Natural killer cell treated with Interleukin-12 subunit alpha and Interleukin-12 subunit beta and Interleukin-15 and Interleukin-18, amount 100 ng/mL, for 72 hours (primary cell): ENCODE data around the gene PSMD13. TPM values are rescaled to one million over a fixed set of nuclear protein-coding genes. Genes with fewer than 3 reads are reported as not detected.
"Not testable (repeated sequence)": the region's sequence is repeated elsewhere in the genome, so short reads cannot be mapped to it uniquely, and the experiment has no call there.

Experiments used
- ATAC-seq, 2 donors: fragments of 150-1000 bp; cut with Tn5 transposase in 1 of 2; sonication (Bioruptor Pico), chemical (Tn5 transposase) in 1 of 2; 2 replicates each; pipeline ENCODE4 v1.10.0; 2021
- DNase-seq: peaks from one replicate; pipeline ENCODE4 v3.0.0; 2022; ENCODE audit warnings: low spot score
- H3K27ac Mint-ChIP-seq, 2 donors: 1 replicate in 1 of 2; 2 replicates in 1 of 2; pipeline ENCODE4 v1.8.0; 2022; ENCODE audit warnings: mixed read lengths in 2 of 2, mild to moderate bottlenecking in 1 of 2, moderate library complexity in 1 of 2
- H3K27me3 Mint-ChIP-seq, 2 donors: 1 replicate in 1 of 2; 2 replicates in 1 of 2; pipeline ENCODE4 v1.8.0; 2022; ENCODE audit warnings: mixed read lengths in 2 of 2
- H3K36me3 Mint-ChIP-seq: one replicate; pipeline ENCODE4 v1.8.0; 2022; ENCODE audit warnings: mixed read lengths
- H3K4me1 Mint-ChIP-seq, 2 donors: 1 replicate in 1 of 2; 2 replicates in 1 of 2; pipeline ENCODE4 v1.8.0; 2022; ENCODE audit warnings: low read depth in 2 of 2, mixed read lengths in 2 of 2, mild to moderate bottlenecking in 1 of 2
- H3K4me3 Mint-ChIP-seq: one replicate; pipeline ENCODE4 v1.8.0; 2022; ENCODE audit warnings: mixed read lengths
- H3K9me3 Mint-ChIP-seq: 2 replicates; pipeline ENCODE4 v1.8.0; 2022; ENCODE audit warnings: mixed read lengths
- total RNA-seq, 2 donors: library from RNA; stranded (reverse); gene quantifications; one replicate each; pipeline ENCODE4 v1.2.3, GENCODE V29; 2022

The PSMD13 gene
- total RNA-seq, 2 donors from 2014 or later: 204 to 263 TPM

- Mint-ChIP-seq H3K9me3 (no peaks in the 10 kb centered on the region), H3K4me1 (peaks cover 0 to 3% of the 10 kb centered on the region in 2 donors), H3K36me3 (peaks cover 5% of the 10 kb centered on the region), H3K27me3 (no peaks in the 10 kb centered on the region), H3K27ac (no peak overlapping the region), H3K4me3 (no peak overlapping the region)
- DNase-seq: no peak
- ATAC-seq: no peak
Measured at GRCh38 chr11:255176-255575, 18.4 kb downstream of the PSMD13 start.

DNA sequence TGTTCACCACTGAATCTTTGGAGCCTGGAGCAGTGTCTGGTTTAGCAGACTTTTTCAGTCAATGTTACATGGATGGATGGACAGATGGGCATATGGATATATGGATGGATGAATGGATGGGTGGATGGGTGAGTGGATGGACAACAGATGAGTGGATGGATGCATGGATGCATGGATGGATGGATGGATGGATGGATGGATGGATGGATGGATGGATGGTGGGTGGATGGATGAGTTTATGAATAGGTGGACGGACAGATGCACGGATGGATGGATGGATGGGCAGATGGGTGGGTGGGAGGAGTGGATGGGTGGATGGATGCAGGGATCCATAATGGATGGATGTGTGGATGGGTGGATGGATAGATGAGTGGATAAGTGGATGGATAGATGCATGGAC is 19.0 kb downstream of the PSMD13 start:
- ATAC-seq (no peak), DNase-seq (no peak)
- Mint-ChIP-seq H3K4me1 (peaks cover 0 to 3% of the 10 kb centered on the region in 2 donors), H3K27ac (no peak overlapping the region), H3K36me3 (peaks cover 5% of the 10 kb centered on the region), H3K4me3 (no peak overlapping the region), H3K9me3 (no peaks in the 10 kb centered on the region), H3K27me3 (no peaks in the 10 kb centered on the region)

DNA sequence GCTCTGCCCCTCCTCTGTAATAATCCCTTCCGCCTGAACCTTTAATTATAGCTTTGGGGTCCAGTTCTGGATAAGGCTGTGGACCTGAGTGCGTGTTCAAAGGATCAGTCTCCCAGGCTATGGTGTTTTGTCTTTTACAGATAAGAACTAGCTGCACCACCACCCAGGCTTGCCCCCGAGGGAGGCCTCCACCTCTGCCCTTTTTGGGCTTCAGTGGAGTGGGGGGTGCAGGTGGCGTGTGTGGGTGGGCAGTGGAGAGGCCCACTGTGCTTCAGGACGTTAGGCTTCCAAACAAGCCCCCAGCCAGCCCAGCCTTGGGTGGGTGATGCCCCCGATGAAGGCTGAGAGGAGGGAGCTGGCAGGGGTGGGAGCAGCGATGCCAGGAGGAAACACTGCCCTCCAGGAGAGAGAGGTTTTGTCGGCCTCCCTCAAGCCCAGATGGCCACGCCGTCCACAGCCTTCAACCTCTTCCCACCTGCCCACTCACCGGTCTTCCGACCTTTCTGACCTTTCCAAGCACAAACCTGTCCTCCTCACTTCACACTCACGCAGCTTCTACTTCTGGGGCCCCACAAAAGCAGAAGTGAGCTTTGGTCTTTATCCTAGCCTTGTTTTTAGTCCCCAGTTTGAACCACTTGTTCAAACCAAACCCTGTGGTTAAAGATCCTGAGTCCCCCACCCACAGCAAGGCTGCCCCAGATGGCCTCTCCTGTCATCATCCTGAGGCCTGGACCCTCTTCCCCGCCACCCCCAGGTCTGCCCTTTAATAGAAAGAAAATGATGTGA is 20.4 kb downstream of the PSMD13 start:
- DNase-seq (no peak), ATAC-seq (no peak)
- no peak overlapping the region for H3K27ac Mint-ChIP-seq
- H3K36me3 Mint-ChIP-seq: no peaks in the 10 kb centered on the region
- no peak overlapping the region for H3K4me3 Mint-ChIP-seq
- no peaks in the 10 kb centered on the region for H3K27me3 Mint-ChIP-seq
- no peaks in the 10 kb centered on the region for H3K4me1 Mint-ChIP-seq
- no peaks in the 10 kb centered on the region for H3K9me3 Mint-ChIP-seq

DNA sequence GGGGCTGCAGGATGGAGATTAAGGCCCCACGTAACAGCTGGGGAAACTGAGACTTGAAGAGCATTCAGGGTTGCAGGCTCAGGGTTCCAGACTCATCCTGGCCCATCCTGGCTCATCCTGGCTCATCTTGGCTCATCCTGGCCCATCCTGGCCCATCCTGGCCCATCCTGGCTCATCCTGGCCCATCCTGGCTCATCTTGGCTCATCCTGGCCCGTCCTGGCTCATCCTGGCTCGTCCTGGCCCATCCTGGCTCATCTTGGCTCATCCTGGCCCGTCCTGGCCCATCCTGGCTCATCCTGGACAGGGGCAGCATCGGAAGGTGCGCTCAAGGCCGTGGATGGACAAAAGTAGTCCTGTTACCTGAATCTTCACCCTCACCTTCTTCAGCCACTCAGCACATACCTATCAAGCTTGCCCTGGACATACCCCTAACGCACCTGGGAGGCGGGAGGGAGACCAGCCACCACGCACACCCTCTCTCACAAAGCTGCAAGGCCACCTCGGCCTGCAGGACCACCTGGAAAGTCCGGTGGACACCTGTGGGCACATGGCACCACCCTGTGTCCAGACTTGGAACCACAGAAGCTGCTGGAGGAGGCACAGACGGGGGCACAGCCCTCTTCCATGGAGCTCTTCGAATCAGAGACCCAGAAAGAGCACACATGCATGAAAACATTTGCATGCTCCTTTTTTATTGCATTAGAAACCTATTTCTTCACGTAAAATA is 21.2 kb downstream of the PSMD13 start:
- Mint-ChIP-seq H3K27ac (no peak overlapping the region), H3K27me3 (no peaks in the 10 kb centered on the region), H3K36me3 (no peaks in the 10 kb centered on the region), H3K4me1 (no peaks in the 10 kb centered on the region), H3K9me3 (no peaks in the 10 kb centered on the region), H3K4me3 (no peak overlapping the region)
- ATAC-seq (no peak), DNase-seq (no peak)

- DNase-seq (no peak), ATAC-seq (no peak)
- Mint-ChIP-seq H3K27me3 (no peaks in the 10 kb centered on the region), H3K4me1 (no peaks in the 10 kb centered on the region), H3K9me3 (no peaks in the 10 kb centered on the region), H3K36me3 (no peaks in the 10 kb centered on the region), H3K4me3 (no peak overlapping the region), H3K27ac (no peak overlapping the region)
Measured at GRCh38 chr11:259413-259812, 22.6 kb downstream of the PSMD13 start.

DNA sequence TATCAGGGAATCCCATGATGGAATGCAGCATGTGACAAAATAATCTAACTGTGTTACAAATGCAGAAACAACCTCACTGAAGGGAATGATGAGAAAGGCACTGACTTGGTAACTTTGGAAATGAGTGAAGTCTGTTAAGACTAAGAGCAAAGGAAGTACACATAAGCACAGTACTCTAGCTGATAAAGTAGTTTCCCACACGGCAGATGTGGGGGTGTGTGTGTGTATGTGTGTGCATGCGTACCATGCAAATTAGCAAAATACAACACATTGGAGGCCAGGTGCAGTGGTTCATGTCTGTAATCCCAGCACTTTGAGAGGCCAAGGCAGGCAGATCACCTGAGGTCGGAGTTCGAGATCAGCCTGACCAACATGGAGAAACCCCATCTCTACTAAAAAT is 24.8 kb downstream of the PSMD13 start:
- H3K27ac Mint-ChIP-seq: no peak overlapping the region
- no peaks in the 10 kb centered on the region for H3K36me3 Mint-ChIP-seq
- no peaks in the 10 kb centered on the region for H3K27me3 Mint-ChIP-seq
- H3K9me3 Mint-ChIP-seq: no peaks in the 10 kb centered on the region
- DNase-seq (no peak), ATAC-seq (no peak)
- H3K4me3 Mint-ChIP-seq: no peak overlapping the region
- H3K4me1 Mint-ChIP-seq: peaks cover 0 to under 1% of the 10 kb centered on the region in 2 donors

DNA sequence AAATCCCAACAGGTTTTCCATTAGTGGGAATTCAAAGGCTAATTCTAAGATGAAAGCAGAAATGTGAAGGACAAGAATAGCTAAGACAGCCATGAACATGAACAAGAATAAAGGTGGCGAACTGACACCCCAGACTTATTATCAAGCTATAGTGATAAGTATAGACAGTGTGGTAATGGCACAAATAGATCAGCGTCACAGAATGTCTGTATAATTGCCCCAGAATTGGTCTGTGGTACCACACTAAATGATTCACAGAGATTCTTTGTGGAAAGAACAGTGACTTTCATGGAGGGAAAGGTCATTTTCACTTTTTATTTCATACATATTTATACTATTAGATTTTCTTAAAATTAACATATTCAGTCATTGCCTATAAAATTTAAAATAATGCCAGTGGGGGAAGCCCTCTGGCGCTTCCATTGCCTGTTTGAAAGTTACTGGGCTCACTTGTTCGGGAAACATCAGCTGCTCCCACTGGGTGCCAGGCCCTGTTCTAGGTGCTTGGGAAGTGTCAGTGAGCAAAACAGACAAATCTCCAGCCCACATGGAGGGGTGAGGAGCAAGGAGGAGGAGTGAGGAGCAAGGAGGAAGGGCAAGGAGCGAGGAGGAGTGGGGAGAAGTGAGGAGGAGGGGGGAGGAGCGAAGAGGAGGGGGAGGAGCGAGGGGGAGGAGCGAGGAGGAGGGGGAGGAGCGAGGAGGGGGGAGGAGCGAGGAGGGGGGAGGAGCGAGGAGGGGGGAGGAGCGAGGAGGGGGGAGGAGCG is 30.1 kb downstream of the PSMD13 start:
- Mint-ChIP-seq H3K4me3 (peak overlapping the region; percentile 49), H3K36me3 (no peaks in the 10 kb centered on the region), H3K27ac (peak overlapping the region; percentile 82 to 95), H3K4me1 (peaks cover 26 to 32% of the 10 kb centered on the region in 2 donors), H3K27me3 (no peaks in the 10 kb centered on the region), H3K9me3 (no peaks in the 10 kb centered on the region)
- no peak for ATAC-seq
- DNase-seq: no peak

GRCh38 chr11:267491-267994 is 30.8 kb downstream of the PSMD13 start:
- Mint-ChIP-seq H3K36me3 (no peaks in the 10 kb centered on the region), H3K27ac (peak overlapping the region; percentile 82 to 95), H3K9me3 (no peaks in the 10 kb centered on the region), H3K4me3 (peak overlapping the region; percentile 94), H3K27me3 (no peaks in the 10 kb centered on the region), H3K4me1 (peaks cover 26 to 33% of the 10 kb centered on the region in 2 donors)
- peak; percentile 73 for DNase-seq
- peak; percentile 42 to 65 for ATAC-seq

DNA sequence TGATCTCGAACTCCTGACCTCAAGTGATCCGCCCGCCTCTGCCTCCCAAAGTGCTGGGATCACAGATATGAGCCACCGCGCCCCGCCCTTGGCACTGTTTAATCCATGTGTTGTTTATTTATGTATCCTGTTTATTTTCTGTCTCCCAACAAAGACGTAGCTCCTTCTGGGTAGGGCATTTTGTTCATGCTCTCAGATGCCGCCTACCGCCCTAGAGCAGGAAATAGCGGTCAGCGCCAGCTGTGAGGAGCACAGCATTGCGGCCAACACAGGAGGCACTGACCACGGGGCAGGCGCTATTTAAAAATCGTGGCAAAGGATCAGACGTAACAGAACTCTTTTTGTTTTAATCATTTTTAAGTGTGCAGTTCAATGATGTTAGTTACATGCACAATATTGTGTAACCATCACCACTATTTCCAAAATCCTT is 32.0 kb downstream of the PSMD13 start:
- Mint-ChIP-seq H3K27ac (peak overlapping the region; percentile 82 to 95), H3K4me1 (peaks cover 26 to 33% of the 10 kb centered on the region in 2 donors), H3K4me3 (peak overlapping the region; percentile 94)
- DNase-seq: peak; percentile 82
- not testable (repeated sequence) for H3K36me3 Mint-ChIP-seq, H3K27me3 Mint-ChIP-seq, H3K9me3 Mint-ChIP-seq
- peak; percentile 72 to 77 for ATAC-seq

DNA sequence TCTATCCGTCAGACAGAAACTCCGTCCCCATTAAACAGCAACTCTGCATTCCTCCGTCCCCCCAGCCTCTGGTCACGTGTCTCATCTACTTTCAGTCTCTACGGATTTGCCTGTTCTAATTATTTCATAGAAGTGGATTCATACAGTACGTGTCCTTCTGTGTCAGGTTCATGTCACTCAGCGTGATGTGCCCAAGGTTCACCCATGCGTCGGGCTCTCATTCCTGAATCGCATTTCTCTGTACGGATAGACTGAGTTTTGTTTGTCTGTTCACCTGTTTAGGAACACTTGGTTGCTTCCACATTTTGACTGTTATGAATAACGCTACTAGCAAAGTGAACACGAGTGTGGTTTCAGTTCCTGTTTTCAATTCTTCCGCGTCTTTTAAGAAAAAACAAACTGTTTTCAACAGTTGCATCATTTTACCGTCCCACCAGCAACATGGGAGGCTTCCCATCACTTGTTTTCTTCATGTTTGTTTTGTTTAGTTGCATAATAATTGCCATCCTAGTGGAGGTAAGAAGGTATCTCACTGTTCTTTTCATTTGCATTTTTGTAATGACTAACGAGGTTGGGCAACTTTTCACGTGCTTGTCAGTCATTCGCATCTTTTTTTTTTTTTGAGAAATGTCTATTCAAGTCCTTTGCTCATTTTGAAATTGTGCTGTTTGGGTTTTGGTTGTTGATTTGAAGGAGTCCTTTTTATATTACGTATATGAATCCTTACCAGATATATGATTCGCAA is 32.5 kb downstream of the PSMD13 start:
- H3K4me3 Mint-ChIP-seq: peak overlapping the region; percentile 94
- H3K27ac Mint-ChIP-seq: peak overlapping the region; percentile 82 to 95
- DNase-seq (peak; percentile 69), ATAC-seq (peak; percentile 70 to 85)
- peaks cover 26 to 33% of the 10 kb centered on the region in 2 donors for H3K4me1 Mint-ChIP-seq
- H3K36me3 Mint-ChIP-seq: no peaks in the 10 kb centered on the region
- H3K27me3 Mint-ChIP-seq: no peaks in the 10 kb centered on the region
- H3K9me3 Mint-ChIP-seq: no peaks in the 10 kb centered on the region

DNA sequence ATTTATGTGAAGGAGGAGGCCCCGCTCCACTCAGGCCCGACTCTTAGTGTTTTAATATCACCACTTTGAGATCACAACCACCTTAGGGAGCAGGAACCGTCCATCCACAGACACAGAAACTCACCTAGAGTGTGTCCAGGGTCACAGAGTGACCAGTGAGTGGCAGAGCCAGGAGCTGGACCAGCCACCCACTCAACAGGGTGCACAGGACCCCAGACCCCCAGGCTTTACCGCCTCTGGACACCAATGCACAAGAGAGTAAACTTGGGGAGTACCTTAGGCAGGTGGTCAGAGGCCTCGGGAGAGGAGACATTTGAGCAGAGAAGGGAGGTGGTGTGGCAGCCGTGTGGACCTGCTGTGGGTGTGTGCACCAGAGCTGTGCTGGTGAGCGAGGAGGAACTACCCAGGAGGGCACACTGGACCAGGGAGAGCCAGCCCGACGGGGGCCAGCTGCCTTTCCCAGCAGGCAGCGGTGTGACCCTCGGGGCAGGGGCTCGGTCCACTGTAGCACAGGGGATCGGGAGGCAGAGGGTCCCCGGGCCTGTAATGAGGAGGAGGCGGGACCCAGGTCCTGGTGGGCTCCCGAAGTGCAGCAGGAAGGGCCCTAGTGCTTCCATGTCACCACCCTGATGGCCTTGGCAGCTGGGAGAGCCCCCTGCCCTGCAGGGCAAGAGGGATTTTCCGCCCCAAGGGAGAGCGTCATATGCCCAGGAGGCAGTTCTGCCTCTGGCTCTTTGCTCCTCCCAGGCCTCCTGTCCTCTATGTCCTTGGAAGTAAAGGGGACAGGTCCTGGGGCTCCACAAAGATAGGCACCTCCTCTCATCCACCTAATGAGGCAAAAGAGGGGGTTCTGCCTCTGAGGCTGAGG is 33.9 kb downstream of the PSMD13 start:
- Mint-ChIP-seq H3K4me1 (peaks cover 26 to 33% of the 10 kb centered on the region in 2 donors), H3K27ac (peak overlapping the region; percentile 82 to 95), H3K27me3 (no peaks in the 10 kb centered on the region), H3K9me3 (no peaks in the 10 kb centered on the region), H3K36me3 (no peaks in the 10 kb centered on the region), H3K4me3 (no peak overlapping the region)
- ATAC-seq (no peak), DNase-seq (peak; percentile 56)

DNA sequence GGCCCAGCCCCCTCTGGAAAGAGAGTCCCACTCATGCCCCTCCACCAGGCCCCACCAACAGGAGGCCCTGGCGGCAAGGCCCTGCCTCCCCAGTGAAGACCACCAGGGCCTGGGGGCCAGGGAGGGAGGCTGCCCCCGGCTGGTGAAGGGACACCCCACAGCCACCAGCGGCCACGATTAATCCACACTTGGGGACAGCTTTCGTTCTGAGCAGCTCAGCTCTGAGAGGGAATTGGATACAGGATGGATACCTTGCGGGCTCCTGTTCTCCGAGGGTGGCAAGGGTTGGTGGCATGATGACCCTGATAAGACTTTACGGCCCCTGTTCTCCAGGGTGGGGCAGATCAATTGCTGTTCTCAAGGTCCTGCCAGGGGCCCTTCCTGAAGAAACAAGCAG is 34.5 kb downstream of the PSMD13 start:
- Mint-ChIP-seq H3K36me3 (no peaks in the 10 kb centered on the region), H3K27ac (no peak overlapping the region), H3K9me3 (no peaks in the 10 kb centered on the region), H3K27me3 (no peaks in the 10 kb centered on the region), H3K4me1 (peaks cover 26 to 33% of the 10 kb centered on the region in 2 donors), H3K4me3 (no peak overlapping the region)
- no peak for ATAC-seq
- peak; percentile 59 for DNase-seq
